Ishikawa (cell line): ENCODE data around the gene PPP1R13B.

ENCODE experiments used
- CEBPB ChIP-seq: IDR thresholded peaks from 2 replicates; pipeline ENCODE4 v1.6.1; 2012
- CREB1 ChIP-seq: IDR thresholded peaks from 2 replicates; pipeline ENCODE4 v1.6.1; 2012; ENCODE audit warnings: low read depth
- EGR1 ChIP-seq: IDR thresholded peaks from 2 replicates; pipeline ENCODE4 v1.6.1; 2012
- EP300 ChIP-seq: IDR thresholded peaks from 2 replicates; pipeline ENCODE4 v1.6.1; 2012; ENCODE audit warnings: borderline replicate concordance
- FOXM1 ChIP-seq: IDR thresholded peaks from 2 replicates; pipeline ENCODE4 v1.6.1; 2012; ENCODE audit warnings: low read depth, borderline replicate concordance
- NFIC ChIP-seq: IDR thresholded peaks from 2 replicates; pipeline ENCODE4 v1.6.1; 2012
- RAD21 ChIP-seq: IDR thresholded peaks from 2 replicates; pipeline ENCODE4 v1.6.1; 2012; ENCODE audit warnings: low read depth
- TAF1 ChIP-seq: IDR thresholded peaks from 2 replicates; pipeline ENCODE4 v1.6.1; 2012; ENCODE audit warnings: low read depth, mild to moderate bottlenecking
- TCF12 ChIP-seq: IDR thresholded peaks from 2 replicates; pipeline ENCODE4 v1.6.1; 2012; ENCODE audit warnings: low read depth
- TEAD4 ChIP-seq: IDR thresholded peaks from 2 replicates; pipeline ENCODE4 v1.6.1; 2012
- YY1 ChIP-seq: IDR thresholded peaks from 2 replicates; pipeline ENCODE4 v1.6.1; 2012; ENCODE audit warnings: low read depth
- ZBTB7A ChIP-seq: IDR thresholded peaks from 2 replicates; pipeline ENCODE4 v1.6.1; 2012; ENCODE audit warnings: low read depth
- TF ChIP-seq, protein P1 (sequence below): IDR thresholded peaks from 2 replicates; pipeline ENCODE4 v1.6.1; 2012
- TF ChIP-seq, protein P2 (sequence below): IDR thresholded peaks from 2 replicates; pipeline ENCODE4 v1.6.1; 2012; ENCODE audit warnings: low read depth, mild to moderate bottlenecking
- TF ChIP-seq, protein P3 (sequence below): IDR thresholded peaks from 2 replicates; pipeline ENCODE4 v1.6.1; 2012

Gene PPP1R13B

DNA sequence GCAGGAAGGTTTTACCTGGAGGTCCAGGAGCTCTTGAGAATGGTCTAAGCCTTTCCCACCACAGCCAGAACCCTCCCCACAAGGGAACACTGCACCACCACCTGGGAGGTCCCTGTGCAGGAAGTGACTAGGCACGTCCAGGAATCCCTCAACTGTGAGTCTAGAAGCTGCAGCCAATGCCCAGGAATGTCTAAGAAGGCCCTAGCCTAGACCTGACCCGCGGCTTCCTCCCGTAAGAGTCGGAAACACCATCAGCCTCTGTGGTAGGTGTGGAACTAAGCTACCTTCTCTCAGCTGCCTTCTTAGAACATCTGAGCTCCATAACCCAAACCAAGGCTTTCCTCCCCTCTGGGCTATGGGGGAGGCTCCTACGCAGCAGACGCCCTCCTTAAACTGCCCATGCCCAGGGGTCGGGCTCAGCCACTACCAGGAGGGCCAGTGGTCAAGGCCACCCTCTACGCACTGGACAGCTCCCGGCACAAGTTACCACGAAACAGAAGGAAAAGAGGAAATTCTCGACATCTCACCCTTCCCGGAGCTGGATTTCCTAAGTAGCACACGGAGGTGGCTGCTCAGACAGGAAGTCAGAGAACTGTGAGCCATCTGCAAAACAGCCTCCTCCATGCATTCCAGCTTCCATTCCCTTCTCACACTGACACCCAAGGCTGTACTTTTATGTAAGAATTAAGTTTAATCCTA, 106.2 kb downstream of the PPP1R13B start:
- TF ChIP-seq, protein P1, sequence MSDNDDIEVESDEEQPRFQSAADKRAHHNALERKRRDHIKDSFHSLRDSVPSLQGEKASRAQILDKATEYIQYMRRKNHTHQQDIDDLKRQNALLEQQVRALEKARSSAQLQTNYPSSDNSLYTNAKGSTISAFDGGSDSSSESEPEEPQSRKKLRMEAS, result no peak
- TF ChIP-seq, protein P2, sequence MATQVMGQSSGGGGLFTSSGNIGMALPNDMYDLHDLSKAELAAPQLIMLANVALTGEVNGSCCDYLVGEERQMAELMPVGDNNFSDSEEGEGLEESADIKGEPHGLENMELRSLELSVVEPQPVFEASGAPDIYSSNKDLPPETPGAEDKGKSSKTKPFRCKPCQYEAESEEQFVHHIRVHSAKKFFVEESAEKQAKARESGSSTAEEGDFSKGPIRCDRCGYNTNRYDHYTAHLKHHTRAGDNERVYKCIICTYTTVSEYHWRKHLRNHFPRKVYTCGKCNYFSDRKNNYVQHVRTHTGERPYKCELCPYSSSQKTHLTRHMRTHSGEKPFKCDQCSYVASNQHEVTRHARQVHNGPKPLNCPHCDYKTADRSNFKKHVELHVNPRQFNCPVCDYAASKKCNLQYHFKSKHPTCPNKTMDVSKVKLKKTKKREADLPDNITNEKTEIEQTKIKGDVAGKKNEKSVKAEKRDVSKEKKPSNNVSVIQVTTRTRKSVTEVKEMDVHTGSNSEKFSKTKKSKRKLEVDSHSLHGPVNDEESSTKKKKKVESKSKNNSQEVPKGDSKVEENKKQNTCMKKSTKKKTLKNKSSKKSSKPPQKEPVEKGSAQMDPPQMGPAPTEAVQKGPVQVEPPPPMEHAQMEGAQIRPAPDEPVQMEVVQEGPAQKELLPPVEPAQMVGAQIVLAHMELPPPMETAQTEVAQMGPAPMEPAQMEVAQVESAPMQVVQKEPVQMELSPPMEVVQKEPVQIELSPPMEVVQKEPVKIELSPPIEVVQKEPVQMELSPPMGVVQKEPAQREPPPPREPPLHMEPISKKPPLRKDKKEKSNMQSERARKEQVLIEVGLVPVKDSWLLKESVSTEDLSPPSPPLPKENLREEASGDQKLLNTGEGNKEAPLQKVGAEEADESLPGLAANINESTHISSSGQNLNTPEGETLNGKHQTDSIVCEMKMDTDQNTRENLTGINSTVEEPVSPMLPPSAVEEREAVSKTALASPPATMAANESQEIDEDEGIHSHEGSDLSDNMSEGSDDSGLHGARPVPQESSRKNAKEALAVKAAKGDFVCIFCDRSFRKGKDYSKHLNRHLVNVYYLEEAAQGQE, result no peak
- no peak for TF ChIP-seq EGR1
- no peak for TF ChIP-seq TEAD4
- TF ChIP-seq, protein P3, sequence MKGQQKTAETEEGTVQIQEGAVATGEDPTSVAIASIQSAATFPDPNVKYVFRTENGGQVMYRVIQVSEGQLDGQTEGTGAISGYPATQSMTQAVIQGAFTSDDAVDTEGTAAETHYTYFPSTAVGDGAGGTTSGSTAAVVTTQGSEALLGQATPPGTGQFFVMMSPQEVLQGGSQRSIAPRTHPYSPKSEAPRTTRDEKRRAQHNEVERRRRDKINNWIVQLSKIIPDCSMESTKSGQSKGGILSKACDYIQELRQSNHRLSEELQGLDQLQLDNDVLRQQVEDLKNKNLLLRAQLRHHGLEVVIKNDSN, result no peak
- TF ChIP-seq YY1, result no peak
- TF ChIP-seq FOXM1, result no peak
- no peak for TF ChIP-seq TCF12
- no peak for TF ChIP-seq ZBTB7A
- no peak for TF ChIP-seq NFIC
- no peak for TF ChIP-seq RAD21
- no peak for TF ChIP-seq CEBPB
- TF ChIP-seq EP300, result no peak

DNA sequence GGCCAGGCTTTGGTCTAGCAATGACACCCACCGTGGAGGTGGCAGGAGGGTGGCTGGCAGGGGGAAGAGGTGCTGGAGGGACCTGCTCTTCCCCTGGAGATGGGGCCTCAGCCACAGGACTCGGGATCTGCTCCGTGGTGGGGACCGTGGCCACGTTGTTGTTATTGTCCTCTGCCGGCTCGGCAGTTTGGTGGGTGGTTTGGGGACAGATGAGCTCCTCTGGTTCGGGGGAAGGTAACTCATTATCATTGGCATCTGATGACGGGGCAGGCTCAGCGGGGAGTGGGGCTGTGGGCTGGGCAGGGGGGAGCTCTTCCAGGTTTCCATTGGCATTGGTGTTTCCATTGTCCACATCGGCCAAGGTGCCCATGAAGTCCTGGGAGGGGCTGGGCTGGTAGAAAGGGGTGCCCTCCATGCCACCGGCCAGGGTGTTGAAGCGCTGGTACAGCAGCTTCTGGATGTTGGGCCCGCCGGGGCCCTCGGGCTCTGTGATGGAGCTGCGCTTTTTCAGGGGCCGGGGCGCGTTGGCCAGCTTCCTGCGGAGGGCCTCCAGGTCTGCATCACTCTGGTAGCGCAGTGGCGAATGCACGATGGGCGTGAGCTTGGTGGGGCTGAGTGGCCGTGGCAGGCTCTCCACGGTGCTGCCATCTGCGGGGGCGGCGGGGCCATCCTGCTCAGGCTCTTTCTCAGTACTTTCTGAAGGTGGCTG, 107.4 kb downstream of the PPP1R13B start:
- TF ChIP-seq NFIC, result no peak
- TF ChIP-seq CREB1, result no peak
- TF ChIP-seq, protein P3, result no peak
- no peak for TF ChIP-seq TCF12
- no peak for TF ChIP-seq YY1
- TF ChIP-seq, protein P2, result no peak
- no peak for TF ChIP-seq FOXM1
- no peak for TF ChIP-seq TEAD4
- TF ChIP-seq TAF1, result no peak
- no peak for TF ChIP-seq CEBPB
- TF ChIP-seq EP300, result no peak
- no peak for TF ChIP-seq EGR1
- no peak for TF ChIP-seq RAD21
- no peak for TF ChIP-seq ZBTB7A
- TF ChIP-seq, protein P1, result no peak

DNA sequence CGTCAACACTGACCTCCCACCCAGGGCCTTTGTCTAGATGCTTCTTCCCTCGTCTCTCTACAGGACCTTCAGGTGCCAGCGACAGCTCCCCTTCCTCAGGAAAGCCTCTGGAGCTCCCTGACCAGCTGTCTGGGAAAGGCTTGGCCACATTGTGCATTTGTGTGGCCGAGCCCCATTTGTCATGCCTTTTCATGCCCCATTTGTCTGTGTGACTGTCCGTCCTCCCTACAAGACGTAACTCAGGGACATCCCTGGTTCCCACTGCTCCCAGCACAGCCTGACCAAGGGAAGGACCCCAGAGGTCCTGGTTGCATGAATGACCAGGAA, 107.9 kb downstream of the PPP1R13B start:
- no peak for TF ChIP-seq TAF1
- no peak for TF ChIP-seq EGR1

DNA sequence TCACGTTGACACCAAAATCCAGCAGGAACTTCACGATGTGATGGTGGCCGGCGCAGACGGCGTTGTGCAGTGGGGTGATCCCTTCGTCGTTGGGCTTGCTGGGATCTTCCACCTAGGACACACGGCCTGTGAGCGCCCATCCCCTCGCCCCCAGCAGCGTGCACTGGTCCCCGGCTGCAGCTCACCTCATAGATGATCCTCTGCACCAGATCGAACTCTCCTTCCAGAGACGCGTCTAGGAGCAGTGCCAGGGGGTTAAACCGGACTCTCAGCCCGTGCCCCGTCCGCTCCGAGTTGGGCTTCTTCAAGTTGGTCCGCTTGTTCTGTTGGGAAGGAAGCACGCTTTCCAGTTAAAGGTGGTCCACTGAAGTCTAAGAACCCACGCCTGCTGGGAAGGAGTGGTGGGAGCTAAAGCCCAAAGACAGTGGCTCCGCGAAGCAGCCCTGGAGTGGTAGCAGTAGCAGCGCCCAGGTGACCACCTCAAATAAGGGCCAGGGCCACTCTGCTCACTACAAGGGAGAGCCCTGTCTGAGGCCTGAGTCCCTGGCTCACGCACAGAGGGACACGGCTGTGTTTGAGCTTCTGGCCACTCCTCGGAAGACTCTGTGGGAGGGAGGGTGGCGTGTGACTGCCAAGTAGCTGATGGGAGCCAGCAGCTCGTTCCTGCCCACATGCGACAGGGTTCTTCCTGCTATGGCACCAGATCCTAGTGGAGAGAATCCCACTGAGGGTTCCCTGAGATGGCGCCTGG, 108.5 kb downstream of the PPP1R13B start:
- TF ChIP-seq TAF1 (no peak), TCF12 (no peak), ZBTB7A (no peak), EGR1 (no peak)
- TF ChIP-seq, protein P2, result no peak
